Brain pericyte (primary cell): ENCODE data around the gene SSBP4.
"Not testable (repeated sequence)": the region's sequence is repeated elsewhere in the genome, so short reads cannot be mapped to it uniquely, and the experiment has no call there.

ENCODE experiments used
- DNase-seq: peaks from one replicate; pipeline ENCODE4 v3.0.0-alpha.2; 2012; ENCODE audit warnings: low read depth, low spot score

SSBP4 gene

GRCh38 chr19:18393836-18394235 lies 25.4 kb upstream of the SSBP4 start:
- DNase-seq: no peak

- DNase-seq: no peak
Observed at GRCh38 chr19:18396471-18397241, 22.5 kb upstream of the SSBP4 start.

GRCh38 chr19:18397242-18398202 lies 21.7 kb upstream of the SSBP4 start, which contains the start of gene LRRC25:
Gene LRRC25, minus strand, starts transcription at chr19:18397622. Its CDS starts 659 bp downstream, at chr19:18396963.
- DNase-seq: no peak

GRCh38 chr19:18399008-18399407 lies 20.2 kb upstream of the SSBP4 start:
- DNase-seq: no peak

- DNase-seq: no peak
Observed at GRCh38 chr19:18401580-18402112, 17.6 kb upstream of the SSBP4 start.

- DNase-seq: not testable (repeated sequence)
Observed at GRCh38 chr19:18402455-18403248, 16.5 kb upstream of the SSBP4 start.

GRCh38 chr19:18405754-18406153 lies 13.4 kb upstream of the SSBP4 start:
- DNase-seq: not testable (repeated sequence)

- DNase-seq: no peak
Observed at GRCh38 chr19:18406749-18407148, 12.4 kb upstream of the SSBP4 start.

GRCh38 chr19:18408053-18408476 lies 11.1 kb upstream of the SSBP4 start:
- DNase-seq: no peak

- DNase-seq: no peak
Observed at GRCh38 chr19:18412610-18413239, 6.5 kb upstream of the SSBP4 start.

GRCh38 chr19:18414504-18415177 lies 4.6 kb upstream of the SSBP4 start:
- no peak for DNase-seq

- DNase-seq: no peak
Observed at GRCh38 chr19:18415178-18415867, 3.9 kb upstream of the SSBP4 start.

- DNase-seq: peak; percentile 58
Observed at GRCh38 chr19:18416778-18417249, 2.4 kb upstream of the SSBP4 start.

- DNase-seq: no peak
Observed at GRCh38 chr19:18417250-18418028, 1.8 kb upstream of the SSBP4 start.

- no peak for DNase-seq
Observed at GRCh38 chr19:18418029-18418482, 1.1 kb upstream of the SSBP4 start.

GRCh38 chr19:18418483-18419194 lies 559 bp upstream of the SSBP4 start:
- DNase-seq: no peak

GRCh38 chr19:18419699-18420460 lies 682 bp downstream of the SSBP4 start:
- no peak for DNase-seq
